HCT116 (cell line): Measurements from ENCODE around the gene THRB. TPM values are rescaled to one million over a fixed set of nuclear protein-coding genes. Genes with fewer than 3 reads are reported as not detected.

Experiments used
- ATAC-seq: fragments of 200-7000 bp; cut with Tn5 transposase; 2 replicates; pipeline ENCODE4 v1.9.1; 2020; ENCODE audit warnings: mild to moderate bottlenecking, moderate library complexity
- BruUV-seq: library from RNA; stranded (reverse); fragments of 400-500 nt; replicated peaks from 2 replicates; lab custom pipeline; 2021; lab: Mats Ljungman, UMichigan
- CTCF ChIA-PET: fragments of 300-600 bp; sonication (Branson Sonifier 250); formaldehyde crosslinking; loops from one replicate; lab custom pipeline; 2021; ENCODE audit warnings: antibody characterized with exemption; lab: Charles Lee
- POLR2A ChIA-PET: fragments of 300-600, 350-600 bp; sonication (Branson Sonifier 250); formaldehyde crosslinking; loops from one replicate; lab custom pipeline; 2021; ENCODE audit warnings: antibody characterized with exemption; lab: Charles Lee
- RAD21 ChIA-PET, 2 experiments: fragments of 300-600 bp; sonication (Branson Sonifier 250); formaldehyde crosslinking; loops; one replicate each; lab custom pipeline; 2023; ENCODE audit warnings: low total read pairs in 2 of 2; ENCODE audit not compliant: uncharacterized antibody in 2 of 2, unreplicated experiment in 2 of 2, low non-redundant PET in 1 of 2; lab: Charles Lee
- DNase-seq: peaks from one replicate; pipeline ENCODE4 v3.0.0-alpha.2; 2010; ENCODE audit warnings: low read depth, low spot score
- H2AFZ ChIP-seq: fragments of 200-600 bp; shearing (Covaris generic), sonication (generic); 2 replicates; pipeline ENCODE4 v1.6.1; 2017; ENCODE audit warnings: low read depth, mixed run types, mixed read lengths, antibody characterized with exemption, low read length; ENCODE audit not compliant: poor library complexity, severe bottlenecking
- H3K27ac ChIP-seq: 2 replicates; pipeline ENCODE4 v1.5.1; 2012; ENCODE audit warnings: low read depth, low read length
- H3K27me3 ChIP-seq: fragments of 200-600 bp; sonication (generic); 2 replicates; pipeline ENCODE4 v1.6.1; 2016; ENCODE audit warnings: mixed run types, low read length, mixed read lengths; ENCODE audit not compliant: insufficient read depth
- H3K36me3 ChIP-seq, 2 experiments: fragments of 200-500 bp in 1 of 2; fragments of 200-600 bp in 1 of 2; sonication (Bioruptor generic) in 1 of 2; sonication (generic) in 1 of 2; 2 replicates each; pipeline versions ENCODE4 v1.5.1 to v1.6.1; 2014 to 2016; ENCODE audit warnings: low read length in 2 of 2, inconsistent platforms in 1 of 2, mixed read lengths in 1 of 2, mixed run types in 1 of 2; ENCODE audit not compliant: insufficient read depth in 2 of 2, control insufficient read depth in 1 of 2
- H3K4me1 ChIP-seq, 2 experiments: fragments of 200-600 bp in 1 of 2; sonication (generic) in 1 of 2; 2 replicates each; pipeline versions ENCODE4 v1.5.1 to v1.6.1; 2012 to 2017; ENCODE audit warnings: low read length in 2 of 2, inconsistent platforms in 1 of 2, mild to moderate bottlenecking in 1 of 2, mixed read lengths in 1 of 2, mixed run types in 1 of 2, moderate library complexity in 1 of 2; ENCODE audit not compliant: insufficient read depth in 2 of 2, control insufficient read depth in 1 of 2
- H3K4me2 ChIP-seq: fragments of 200-600 bp; sonication (generic); 2 replicates; pipeline ENCODE4 v1.6.1; 2017; ENCODE audit warnings: mixed run types, low read length, mixed read lengths
- H3K4me3 ChIP-seq, 2 experiments: fragments of 200-600 bp in 1 of 2; sonication (generic) in 1 of 2; replicated peaks in 1 of 2; 2 replicates each; pipeline ENCODE4 v1.5.1; 2011 to 2016; ENCODE audit warnings: low read length in 2 of 2, control low read depth in 1 of 2, low read depth in 1 of 2, mild to moderate bottlenecking in 1 of 2, mixed read lengths in 1 of 2, mixed run types in 1 of 2
- H3K79me2 ChIP-seq: fragments of 200-600 bp; sonication (generic); 2 replicates; pipeline ENCODE4 v1.6.1; 2017; ENCODE audit warnings: mild to moderate bottlenecking, mixed run types, low read length, moderate library complexity, mixed read lengths; ENCODE audit not compliant: insufficient read depth
- H3K9ac ChIP-seq: fragments of 200-600 bp; sonication (generic); 2 replicates; pipeline ENCODE4 v1.6.1; 2016; ENCODE audit warnings: low read length, mixed read lengths
- H3K9me2 ChIP-seq: fragments of 200-600 bp; sonication (generic), shearing (Covaris generic); 2 replicates; pipeline ENCODE4 v1.6.1; 2017; ENCODE audit warnings: mixed run types, mild to moderate bottlenecking, moderate library complexity; ENCODE audit not compliant: insufficient read depth
- H3K9me3 ChIP-seq, 2 experiments: fragments of 200-500 bp in 1 of 2; fragments of 200-600 bp in 1 of 2; sonication (Bioruptor generic) in 1 of 2; sonication (generic) in 1 of 2; 2 replicates each; pipeline ENCODE4 v1.6.1; 2014 to 2017; ENCODE audit warnings: low read length in 2 of 2, mixed read lengths in 2 of 2, inconsistent platforms in 1 of 2, low read depth in 1 of 2, mild to moderate bottlenecking in 1 of 2, mixed run types in 1 of 2, moderate library complexity in 1 of 2; ENCODE audit not compliant: control insufficient read depth in 1 of 2, insufficient read depth in 1 of 2
- H4K20me1 ChIP-seq: fragments of 200-600 bp; sonication (generic), shearing (Covaris generic); 2 replicates; pipeline ENCODE4 v1.6.1; 2017; ENCODE audit warnings: mixed run types, mild to moderate bottlenecking, moderate library complexity; ENCODE audit not compliant: insufficient read depth
- CBX3 ChIP-seq: IDR thresholded peaks from 2 replicates; pipeline ENCODE4 v1.6.1; 2012; ENCODE audit warnings: low read depth
- CEBPB ChIP-seq: IDR thresholded peaks from 2 replicates; pipeline ENCODE4 v1.6.1; 2012; ENCODE audit warnings: low read depth
- EGR1 ChIP-seq: IDR thresholded peaks from 2 replicates; pipeline ENCODE4 v1.6.1; 2012; ENCODE audit warnings: low read depth
- ELF1 ChIP-seq: IDR thresholded peaks from 2 replicates; pipeline ENCODE4 v1.6.1; 2012; ENCODE audit warnings: low read depth, borderline replicate concordance
- EZH2 ChIP-seq: fragments of 200-600 bp; sonication (generic); IDR thresholded peaks from 2 replicates; pipeline ENCODE4 v1.6.1; 2017; ENCODE audit warnings: antibody characterized with exemption, mixed run types
- FOSL1 ChIP-seq: IDR thresholded peaks from 2 replicates; pipeline ENCODE4 v1.6.1; 2012; ENCODE audit warnings: low read depth
- POLR2A ChIP-seq: IDR thresholded peaks from 2 replicates; pipeline ENCODE4 v1.7.0; 2011; ENCODE audit warnings: borderline replicate concordance; ENCODE audit not compliant: insufficient read depth, insufficient read length; ENCODE audit errors: extremely low read depth
- SIN3A ChIP-seq: IDR thresholded peaks from 2 replicates; pipeline ENCODE4 v1.6.1; 2012; ENCODE audit warnings: low read depth
- SP1 ChIP-seq: IDR thresholded peaks from 2 replicates; pipeline ENCODE4 v1.6.1; 2012; ENCODE audit warnings: low read depth
- TCF7L2 ChIP-seq: IDR thresholded peaks from 2 replicates; pipeline ENCODE4 v1.7.0; 2011; ENCODE audit warnings: borderline replicate concordance, inconsistent platforms; ENCODE audit not compliant: insufficient read depth, insufficient read length; ENCODE audit errors: extremely low read depth
- YY1 ChIP-seq: IDR thresholded peaks from 2 replicates; pipeline ENCODE4 v1.6.1; 2011; ENCODE audit warnings: low read length, low read depth, moderate library complexity, mild to moderate bottlenecking; ENCODE audit not compliant: insufficient replicate concordance; ENCODE audit errors: extremely low read depth
- ZFX ChIP-seq: fragments of 450-650 bp; IDR thresholded peaks from 2 replicates; pipeline ENCODE4 v1.6.1; 2017
- intact Hi-C: fragments of 100-400 bp; cut with micrococcal nuclease; formaldehyde crosslinking; loops from 2 replicates; pipeline ENCODE4 v1.10.0; 2022
- total RNA-seq: library from RNA; stranded (reverse); gene quantifications from one replicate; pipeline ENCODE4 v1.2.1, GENCODE V29; 2021; ENCODE audit not compliant: unreplicated experiment
- TF ChIP-seq, protein P1 (sequence below): IDR thresholded peaks from 2 replicates; pipeline ENCODE4 v1.6.1; 2012
- TF ChIP-seq, protein P2 (sequence below), 3 experiments: fragments of 200-600 bp in 1 of 3; sonication (generic) in 1 of 3; IDR thresholded peaks in 2 of 3; conservative IDR thresholded peaks in 1 of 3; 2 replicates each; pipeline ENCODE4 v1.5.1; 2012 to 2017; ENCODE audit warnings: low read depth in 2 of 3, low read length in 2 of 3, antibody characterized with exemption in 1 of 3, borderline replicate concordance in 1 of 3, control low read depth in 1 of 3, mild to moderate bottlenecking in 1 of 3, mixed read lengths in 1 of 3, mixed run types in 1 of 3, moderate library complexity in 1 of 3; ENCODE audit not compliant: insufficient read depth in 1 of 3
- TF ChIP-seq, protein P3 (sequence below): IDR thresholded peaks from 2 replicates; pipeline ENCODE4 v1.6.1; 2012
- TF ChIP-seq, protein P4 (sequence below): IDR thresholded peaks from 2 replicates; pipeline ENCODE4 v1.6.1; 2012; ENCODE audit warnings: low read depth
- TF ChIP-seq, protein P5 (sequence below): IDR thresholded peaks from 2 replicates; pipeline ENCODE4 v1.6.1; 2011; ENCODE audit warnings: mild to moderate bottlenecking, low read length, moderate library complexity; ENCODE audit not compliant: insufficient replicate concordance; ENCODE audit errors: extremely low read depth

The THRB gene
- total RNA-seq, 1 experiment from 2014 or later: 2.5 TPM

DNA sequence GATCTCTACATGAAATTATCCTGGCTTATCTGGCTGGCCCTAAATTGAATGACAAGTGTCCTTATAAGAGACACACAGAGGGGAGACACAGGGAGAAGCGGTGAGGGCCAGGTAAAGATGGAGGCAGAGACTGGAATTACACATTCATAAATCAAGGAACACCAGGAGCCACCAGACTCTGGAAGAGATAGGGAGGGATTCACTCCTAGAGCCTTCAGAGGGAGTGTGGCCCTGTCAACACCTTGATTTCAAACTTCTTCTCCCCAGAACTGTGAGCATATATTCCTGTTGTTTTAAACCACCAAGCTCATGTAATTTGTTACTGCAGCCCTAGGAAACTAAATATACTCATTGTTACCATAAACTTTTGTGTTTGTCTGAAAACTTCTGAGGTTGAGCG lies 193.7 kb downstream of the THRB start (continued):
- TF ChIP-seq SP1 (no peak), SIN3A (no peak), EZH2 (no peak), YY1 (no peak), FOSL1 (no peak)
- TF ChIP-seq, protein P1, sequence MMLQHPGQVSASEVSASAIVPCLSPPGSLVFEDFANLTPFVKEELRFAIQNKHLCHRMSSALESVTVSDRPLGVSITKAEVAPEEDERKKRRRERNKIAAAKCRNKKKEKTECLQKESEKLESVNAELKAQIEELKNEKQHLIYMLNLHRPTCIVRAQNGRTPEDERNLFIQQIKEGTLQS: no peak
- TF ChIP-seq, protein P2, sequence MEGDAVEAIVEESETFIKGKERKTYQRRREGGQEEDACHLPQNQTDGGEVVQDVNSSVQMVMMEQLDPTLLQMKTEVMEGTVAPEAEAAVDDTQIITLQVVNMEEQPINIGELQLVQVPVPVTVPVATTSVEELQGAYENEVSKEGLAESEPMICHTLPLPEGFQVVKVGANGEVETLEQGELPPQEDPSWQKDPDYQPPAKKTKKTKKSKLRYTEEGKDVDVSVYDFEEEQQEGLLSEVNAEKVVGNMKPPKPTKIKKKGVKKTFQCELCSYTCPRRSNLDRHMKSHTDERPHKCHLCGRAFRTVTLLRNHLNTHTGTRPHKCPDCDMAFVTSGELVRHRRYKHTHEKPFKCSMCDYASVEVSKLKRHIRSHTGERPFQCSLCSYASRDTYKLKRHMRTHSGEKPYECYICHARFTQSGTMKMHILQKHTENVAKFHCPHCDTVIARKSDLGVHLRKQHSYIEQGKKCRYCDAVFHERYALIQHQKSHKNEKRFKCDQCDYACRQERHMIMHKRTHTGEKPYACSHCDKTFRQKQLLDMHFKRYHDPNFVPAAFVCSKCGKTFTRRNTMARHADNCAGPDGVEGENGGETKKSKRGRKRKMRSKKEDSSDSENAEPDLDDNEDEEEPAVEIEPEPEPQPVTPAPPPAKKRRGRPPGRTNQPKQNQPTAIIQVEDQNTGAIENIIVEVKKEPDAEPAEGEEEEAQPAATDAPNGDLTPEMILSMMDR (IDR thresholded peaks at IDR 0.05 in 2 of 3, conservative IDR thresholded peaks at IDR 0.05 in 1 of 3; ENCODE audit: borderline replicate concordance in 1 of 3, insufficient read depth in 1 of 3, low read depth in 2 of 3, low read length in 2 of 3): no peak
- TF ChIP-seq, protein P3, sequence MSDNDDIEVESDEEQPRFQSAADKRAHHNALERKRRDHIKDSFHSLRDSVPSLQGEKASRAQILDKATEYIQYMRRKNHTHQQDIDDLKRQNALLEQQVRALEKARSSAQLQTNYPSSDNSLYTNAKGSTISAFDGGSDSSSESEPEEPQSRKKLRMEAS: no peak

DNA sequence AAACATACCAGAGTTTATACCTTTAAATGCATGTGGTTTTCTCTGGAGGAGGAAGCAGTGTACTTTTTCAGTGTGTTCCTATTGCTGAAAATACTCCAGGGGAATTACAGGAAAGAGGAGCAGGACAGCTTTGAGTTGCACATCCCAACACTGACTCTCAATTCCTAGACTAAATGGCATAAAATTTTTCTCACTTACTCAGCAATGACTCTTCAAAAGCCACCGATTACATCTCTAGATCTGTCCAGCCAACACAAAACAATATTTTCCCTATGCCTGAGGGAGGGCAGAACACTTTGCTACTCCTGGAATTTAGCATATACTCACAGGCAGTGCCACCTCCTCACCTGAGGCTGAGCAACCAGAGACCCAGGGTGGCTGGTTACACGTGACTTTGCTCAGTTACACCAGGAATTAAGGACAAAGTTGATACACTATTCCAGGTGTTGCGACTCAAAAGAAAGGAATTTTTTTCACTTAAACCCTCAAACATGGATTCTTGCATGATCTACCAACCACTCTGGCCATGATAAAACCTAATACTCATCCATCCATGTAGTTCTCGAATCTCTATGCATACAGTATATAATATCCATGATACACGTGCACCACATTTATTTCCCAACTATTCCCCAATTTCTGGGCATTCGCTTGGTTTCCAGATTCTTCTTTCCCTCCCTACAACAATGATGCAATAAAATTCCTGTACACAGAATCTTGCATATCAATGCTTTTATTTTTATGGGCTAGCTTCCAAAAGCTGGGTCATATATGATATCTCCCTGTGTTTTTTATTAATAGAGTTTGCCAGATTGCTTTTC lies 194.6 kb downstream of the THRB start:
- Histone ChIP-seq H3K4me2 (0 out of 2 replicates have a peak overlapping the region, but pooled peaks have one; percentile 34), H3K36me3 (no peaks in the 10 kb centered on the region), H2AFZ (peak overlapping the region; percentile 62), H3K27ac (no peak overlapping the region), H3K4me3 (no peak overlapping the region), H3K4me1 (peaks cover 3 to 12% of the 10 kb centered on the region in 2 experiments; a peak in 3 of 4 replicates), H3K9me3 (no peaks in the 10 kb centered on the region), H3K9ac (no peak overlapping the region), H4K20me1 (no peaks in the 10 kb centered on the region), H3K79me2 (no peaks in the 10 kb centered on the region), H3K27me3 (no peaks in the 10 kb centered on the region), H3K9me2 (no peaks in the 10 kb centered on the region; the same call in 1 of the 2 replicates)
- BruUV-seq: no TSS peak
- ChIA-PET CTCF (no interaction called here), POLR2A (no interaction called here), RAD21 (no interaction called here)
- ATAC-seq: peak; percentile 63
- no peak for DNase-seq
- intact Hi-C loops: no loop called here
- TF ChIP-seq SIN3A: no peak
- TF ChIP-seq ELF1: no peak
- no peak for TF ChIP-seq POLR2A
- TF ChIP-seq, protein P4, sequence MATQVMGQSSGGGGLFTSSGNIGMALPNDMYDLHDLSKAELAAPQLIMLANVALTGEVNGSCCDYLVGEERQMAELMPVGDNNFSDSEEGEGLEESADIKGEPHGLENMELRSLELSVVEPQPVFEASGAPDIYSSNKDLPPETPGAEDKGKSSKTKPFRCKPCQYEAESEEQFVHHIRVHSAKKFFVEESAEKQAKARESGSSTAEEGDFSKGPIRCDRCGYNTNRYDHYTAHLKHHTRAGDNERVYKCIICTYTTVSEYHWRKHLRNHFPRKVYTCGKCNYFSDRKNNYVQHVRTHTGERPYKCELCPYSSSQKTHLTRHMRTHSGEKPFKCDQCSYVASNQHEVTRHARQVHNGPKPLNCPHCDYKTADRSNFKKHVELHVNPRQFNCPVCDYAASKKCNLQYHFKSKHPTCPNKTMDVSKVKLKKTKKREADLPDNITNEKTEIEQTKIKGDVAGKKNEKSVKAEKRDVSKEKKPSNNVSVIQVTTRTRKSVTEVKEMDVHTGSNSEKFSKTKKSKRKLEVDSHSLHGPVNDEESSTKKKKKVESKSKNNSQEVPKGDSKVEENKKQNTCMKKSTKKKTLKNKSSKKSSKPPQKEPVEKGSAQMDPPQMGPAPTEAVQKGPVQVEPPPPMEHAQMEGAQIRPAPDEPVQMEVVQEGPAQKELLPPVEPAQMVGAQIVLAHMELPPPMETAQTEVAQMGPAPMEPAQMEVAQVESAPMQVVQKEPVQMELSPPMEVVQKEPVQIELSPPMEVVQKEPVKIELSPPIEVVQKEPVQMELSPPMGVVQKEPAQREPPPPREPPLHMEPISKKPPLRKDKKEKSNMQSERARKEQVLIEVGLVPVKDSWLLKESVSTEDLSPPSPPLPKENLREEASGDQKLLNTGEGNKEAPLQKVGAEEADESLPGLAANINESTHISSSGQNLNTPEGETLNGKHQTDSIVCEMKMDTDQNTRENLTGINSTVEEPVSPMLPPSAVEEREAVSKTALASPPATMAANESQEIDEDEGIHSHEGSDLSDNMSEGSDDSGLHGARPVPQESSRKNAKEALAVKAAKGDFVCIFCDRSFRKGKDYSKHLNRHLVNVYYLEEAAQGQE: no peak
- TF ChIP-seq EZH2: no peak
- no peak for TF ChIP-seq TCF7L2
- TF ChIP-seq, protein P5, sequence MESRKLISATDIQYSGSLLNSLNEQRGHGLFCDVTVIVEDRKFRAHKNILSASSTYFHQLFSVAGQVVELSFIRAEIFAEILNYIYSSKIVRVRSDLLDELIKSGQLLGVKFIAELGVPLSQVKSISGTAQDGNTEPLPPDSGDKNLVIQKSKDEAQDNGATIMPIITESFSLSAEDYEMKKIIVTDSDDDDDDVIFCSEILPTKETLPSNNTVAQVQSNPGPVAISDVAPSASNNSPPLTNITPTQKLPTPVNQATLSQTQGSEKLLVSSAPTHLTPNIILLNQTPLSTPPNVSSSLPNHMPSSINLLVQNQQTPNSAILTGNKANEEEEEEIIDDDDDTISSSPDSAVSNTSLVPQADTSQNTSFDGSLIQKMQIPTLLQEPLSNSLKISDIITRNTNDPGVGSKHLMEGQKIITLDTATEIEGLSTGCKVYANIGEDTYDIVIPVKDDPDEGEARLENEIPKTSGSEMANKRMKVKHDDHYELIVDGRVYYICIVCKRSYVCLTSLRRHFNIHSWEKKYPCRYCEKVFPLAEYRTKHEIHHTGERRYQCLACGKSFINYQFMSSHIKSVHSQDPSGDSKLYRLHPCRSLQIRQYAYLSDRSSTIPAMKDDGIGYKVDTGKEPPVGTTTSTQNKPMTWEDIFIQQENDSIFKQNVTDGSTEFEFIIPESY: no peak
- no peak for TF ChIP-seq CBX3
- TF ChIP-seq EGR1: no peak
- no peak for TF ChIP-seq ZFX
- no peak for TF ChIP-seq CEBPB
